ENCODE data around the gene ATG12.

Gene ATG12

DNA sequence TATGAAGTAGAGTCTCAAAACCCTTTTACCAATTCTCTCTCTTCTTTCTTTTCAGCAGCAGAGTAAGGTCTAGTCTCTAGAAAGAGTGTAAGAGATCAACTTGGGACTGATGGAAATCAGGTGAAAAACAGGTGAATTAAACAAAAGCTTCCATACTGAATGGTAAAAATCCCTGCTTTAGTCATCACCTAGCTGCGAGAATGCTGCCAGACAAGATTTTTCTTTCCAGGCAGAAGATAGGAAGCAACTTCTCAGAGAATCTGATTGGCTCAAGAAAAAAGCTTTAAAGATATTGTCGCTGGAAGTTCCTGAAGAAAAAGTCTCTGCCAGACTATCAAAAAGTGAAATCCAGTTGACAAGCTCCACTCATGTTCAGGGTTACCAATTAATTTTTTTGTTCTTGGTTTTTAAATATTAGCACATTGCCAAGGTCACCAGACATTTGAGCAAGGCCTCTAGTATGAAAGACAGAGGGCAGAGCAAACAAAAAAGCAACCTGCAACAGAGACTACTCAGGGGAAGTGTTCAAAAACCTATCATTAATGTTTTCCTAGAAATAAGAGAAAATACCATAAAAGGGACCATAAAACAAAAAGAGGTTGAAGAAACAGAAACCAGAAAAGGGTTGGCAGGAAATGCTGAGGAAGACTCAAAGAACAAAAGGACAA lies 34.2 kb downstream of the ATG12 start:
- DNase-seq, result no peak

DNA sequence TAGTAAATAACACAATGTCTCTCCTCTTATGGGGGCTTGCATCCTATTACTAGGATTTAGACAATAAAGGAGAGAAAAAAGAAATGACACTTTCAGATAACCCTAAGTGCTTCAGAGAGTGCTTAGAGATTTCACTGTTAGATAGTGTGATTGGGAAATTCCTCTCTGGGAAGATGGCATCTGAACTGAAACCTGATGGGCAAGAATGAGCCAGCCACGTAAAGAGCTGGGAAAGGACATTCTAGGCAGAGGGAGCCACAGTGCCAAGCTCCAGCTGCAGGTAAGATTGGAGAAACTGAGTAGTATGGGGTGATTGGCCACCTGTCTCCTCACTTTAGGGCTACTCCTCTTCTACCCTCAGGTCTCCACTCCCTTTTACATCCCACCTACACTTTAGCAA lies 39.4 kb downstream of the ATG12 start:
- no peak for DNase-seq

DNA sequence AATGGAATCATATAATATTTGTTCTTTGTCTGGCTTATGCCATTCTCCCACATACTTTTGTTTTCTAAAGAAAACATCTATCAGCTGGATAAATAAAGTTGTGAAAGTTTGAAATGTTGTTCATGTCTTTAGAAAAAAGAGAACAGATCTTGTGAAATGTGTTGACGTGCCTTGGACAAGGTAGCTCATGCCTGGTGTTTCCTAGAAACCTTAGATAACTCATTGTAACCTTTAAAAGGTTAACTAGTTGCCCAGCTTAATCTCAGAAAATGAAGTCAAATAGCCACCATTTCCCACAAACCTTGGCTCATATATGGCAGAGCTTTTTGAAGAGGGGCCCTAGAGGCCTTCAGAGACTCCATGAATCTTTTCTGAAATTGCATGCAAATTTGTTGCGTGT lies 40.2 kb downstream of the ATG12 start:
- no peak for DNase-seq

DNA sequence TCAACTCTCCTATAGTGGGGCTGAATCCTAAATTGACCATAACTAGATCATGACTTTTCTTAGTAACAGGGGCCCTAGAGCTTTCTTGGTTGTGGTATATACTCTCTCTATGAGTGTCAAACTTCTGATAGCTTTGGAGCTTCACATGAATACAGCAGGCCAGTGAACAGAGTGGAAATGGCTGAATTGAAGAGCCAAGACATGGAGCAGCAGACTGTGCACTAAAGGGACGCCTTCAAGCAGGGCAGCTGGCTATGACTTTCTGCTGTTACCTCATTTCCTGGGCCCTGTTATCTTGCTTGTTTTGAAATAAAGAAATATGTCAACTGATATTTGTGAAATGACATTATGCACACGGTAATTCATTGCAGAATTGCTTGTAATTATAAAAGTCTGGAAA lies 41.3 kb downstream of the ATG12 start:
- DNase-seq, result no peak

DNA sequence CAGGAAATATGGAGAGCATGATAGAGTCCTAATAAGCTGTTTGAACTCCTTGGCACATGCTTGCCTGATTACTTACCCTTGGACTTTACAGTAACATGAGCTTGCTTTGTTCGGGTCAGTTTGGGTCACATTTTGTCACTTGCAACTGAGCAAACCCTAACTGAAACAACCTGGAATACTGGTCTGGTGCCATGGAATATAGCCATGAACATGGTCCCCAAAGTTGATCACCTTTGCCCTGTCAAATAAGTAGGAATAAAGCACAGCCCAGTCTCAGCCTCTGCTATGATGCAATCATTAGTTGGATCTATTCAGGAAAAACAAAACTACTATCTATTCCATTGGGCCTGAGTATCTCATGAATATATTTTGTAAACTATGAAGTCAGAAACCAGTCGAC lies 43.1 kb downstream of the ATG12 start:
- no peak for DNase-seq

DNA sequence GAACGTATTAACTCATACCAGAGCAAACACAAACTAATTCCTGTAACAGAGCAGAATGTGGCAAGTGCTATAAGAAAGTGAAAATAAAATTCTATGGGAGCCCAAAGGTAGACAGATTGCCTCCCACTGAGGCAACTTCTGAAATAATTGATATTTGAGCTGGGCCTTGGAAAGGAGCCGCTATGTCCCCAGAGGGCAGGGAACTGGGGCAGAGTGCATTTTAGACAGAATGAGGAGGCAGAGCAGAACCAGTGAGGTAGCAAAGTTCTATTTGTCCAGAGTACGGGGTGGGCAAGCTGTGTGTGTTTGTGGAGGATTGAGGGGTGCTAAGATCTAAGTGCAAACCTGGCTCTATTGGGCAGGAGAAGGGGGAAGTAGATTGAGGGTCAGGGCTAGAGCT lies 44.7 kb downstream of the ATG12 start:
- no peak for DNase-seq

DNA sequence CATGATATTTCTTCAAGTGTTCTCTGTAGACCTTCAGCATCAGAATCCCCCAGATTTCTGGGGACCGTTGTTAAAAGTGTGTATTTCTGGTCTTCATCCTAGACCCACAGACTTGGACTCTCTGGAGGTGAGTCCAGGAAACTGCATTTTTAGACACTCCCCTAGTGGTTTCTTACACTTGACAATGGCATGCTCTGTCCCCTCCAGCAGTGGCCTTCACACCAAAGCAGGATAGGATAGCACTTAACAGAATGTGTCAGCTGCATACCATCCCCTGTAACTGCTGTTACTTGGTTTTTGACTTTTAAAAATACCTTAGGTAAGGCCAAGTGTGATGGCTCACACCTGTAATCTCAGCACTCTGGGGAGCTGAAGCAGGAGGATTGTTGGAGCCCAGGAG lies 45.7 kb downstream of the ATG12 start:
- no peak for DNase-seq

DNA sequence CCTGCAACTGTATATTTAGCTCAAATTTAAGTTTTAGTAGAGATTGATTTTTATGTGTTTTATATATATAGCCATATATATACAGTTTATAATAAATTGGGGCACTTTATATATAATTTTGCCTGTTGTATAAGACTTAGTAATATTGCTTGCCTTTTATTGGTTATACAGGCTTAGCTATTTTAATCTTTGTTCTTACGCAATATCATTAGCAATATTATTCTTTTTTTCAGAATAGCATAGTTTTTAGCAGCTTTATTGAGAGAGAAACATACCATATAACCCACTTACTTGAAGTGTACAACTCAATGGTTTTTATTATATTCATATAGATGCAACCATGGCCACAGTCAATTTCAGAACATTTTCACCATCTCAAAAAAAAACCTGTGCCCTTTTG lies 52.9 kb downstream of the ATG12 start:
- DNase-seq, result no peak

DNA sequence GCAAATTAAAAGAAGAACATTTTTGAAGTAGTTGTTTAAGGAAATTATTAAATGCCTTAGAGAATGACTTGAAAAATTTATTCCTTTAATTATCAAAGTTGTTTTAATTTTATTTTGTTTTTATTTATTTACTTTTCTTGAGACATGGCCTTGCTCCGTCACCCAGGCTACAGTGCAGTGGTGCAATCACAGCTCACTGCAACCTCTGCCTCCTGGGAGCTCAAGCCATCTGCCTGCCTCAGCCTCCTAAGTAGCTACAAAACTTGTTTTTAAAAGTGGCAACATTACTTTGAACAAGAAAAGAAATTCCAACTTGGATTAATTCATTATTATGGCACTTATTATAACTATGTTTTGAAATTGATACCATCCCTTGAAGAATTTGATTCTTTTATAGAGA lies 53.9 kb downstream of the ATG12 start:
- DNase-seq, result no peak

DNA sequence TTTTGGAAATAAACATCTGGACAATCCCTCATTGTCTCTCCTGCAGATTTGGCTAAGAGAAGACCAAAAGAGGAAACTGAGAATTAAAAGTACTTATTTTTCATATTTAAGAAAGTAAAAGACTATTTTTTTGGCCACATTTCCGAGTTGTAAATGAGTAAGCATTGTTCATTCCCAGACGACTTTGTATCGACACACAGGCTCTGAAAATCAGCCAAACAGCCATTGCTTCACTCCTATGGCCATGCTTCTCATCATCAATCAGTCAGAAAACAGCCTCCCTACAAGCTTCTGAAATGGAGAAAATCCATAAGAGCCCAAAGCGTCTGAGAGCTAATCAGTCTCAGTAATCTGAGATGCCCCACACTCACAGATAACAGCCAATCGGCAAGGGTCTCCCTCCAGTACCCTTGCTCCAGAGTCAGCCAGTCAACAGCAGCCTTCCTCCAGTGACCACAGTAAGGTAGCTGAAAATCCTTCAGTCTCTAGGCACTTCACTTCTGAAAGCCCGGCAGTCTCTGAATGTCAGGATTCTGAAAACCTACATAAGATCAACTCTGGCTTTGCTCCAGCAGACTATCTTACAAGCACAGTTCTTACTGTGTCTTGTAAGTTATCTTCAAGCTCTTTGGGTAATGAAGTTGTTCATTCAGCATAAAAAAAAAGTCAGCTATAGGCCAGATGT lies 55.8 kb downstream of the ATG12 start:
- no peak for DNase-seq

DNA sequence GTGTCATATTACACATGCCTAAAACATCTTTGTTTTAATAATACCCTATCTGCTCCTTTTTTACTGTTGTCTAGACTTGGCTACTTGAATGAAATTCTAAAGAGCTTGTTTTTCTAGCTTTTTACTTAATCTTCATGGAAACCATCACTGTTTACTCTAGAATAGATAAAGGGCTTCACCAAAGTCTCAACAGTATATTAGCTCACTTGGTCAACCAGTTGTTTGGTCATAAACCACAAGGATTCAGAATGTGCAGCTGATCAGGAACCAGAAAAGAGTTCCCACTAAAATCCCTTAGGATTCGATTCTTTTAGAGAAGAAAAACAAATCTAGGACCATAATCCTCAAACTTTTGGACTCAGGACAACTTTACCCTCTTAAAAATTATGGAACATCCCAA lies 62.9 kb downstream of the ATG12 start:
- DNase-seq, result no peak
